Measurements from ENCODE around the gene RIN1. TPM values are rescaled to one million over a fixed set of nuclear protein-coding genes. Genes with fewer than 3 reads are reported as not detected.
"Not testable (repeated sequence)": the region's sequence is repeated elsewhere in the genome, so short reads cannot be mapped to it uniquely, and the experiment has no call there.

Gene RIN1
- polyA plus RNA-seq, 4 donors = 1.8 to 3.7 (median 2.9) TPM

DNA sequence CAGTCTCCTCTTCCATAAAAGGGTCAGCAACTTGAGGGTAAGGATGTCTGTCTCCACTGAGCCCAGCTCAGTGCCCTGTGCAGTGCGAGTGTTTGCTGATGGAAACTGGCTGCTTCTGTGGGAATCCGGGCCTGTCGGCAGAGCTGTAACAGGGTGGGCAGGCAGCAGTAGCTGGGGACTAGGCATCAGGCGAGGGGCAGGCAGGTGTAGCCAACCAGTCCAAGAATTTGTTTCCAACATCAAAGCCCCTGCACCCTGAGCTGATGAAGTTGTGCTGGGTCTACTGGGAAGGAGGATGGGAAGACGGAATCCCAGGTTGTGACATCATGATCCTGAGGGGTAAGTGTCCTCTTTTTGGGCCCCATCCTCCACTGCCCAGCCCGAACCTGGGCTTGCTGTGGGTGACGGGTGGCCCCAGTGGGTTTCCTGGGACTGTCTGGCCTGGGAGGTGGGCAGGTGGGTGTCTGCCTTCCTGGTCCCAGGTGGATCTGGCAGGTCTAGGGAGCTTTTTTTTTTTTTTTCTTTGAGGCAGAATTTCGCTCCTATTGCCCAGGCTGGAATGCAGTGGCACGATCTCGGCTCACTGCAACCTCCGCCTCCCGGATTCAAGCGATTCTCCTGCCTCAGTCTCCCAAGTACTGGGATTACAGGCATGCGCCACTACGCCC lies 24.3 kb upstream of the RIN1 start:
- no peak for DNase-seq (ENCODE audit: low read depth in 4 of 4, low spot score in 2 of 4)

DNA sequence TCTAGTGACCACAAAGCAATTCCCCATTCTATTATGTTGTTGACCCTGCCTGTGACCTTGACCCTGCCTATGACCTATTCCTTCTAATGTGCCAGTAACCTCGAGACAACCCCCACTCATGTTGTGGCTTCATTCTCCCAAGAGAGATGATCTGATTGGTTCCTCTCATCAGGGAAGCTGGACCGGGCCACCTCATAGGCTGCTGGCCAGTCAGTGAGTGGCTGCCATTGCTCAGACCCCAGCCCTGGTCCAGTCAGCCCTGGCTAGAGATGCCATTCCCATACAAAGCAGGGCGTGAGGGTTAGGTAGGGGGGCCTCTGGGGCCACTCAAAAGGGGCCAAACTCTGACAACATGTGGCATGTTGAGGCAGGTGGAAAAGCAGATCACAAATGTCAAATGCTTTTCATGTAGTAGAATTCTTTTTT lies 23.4 kb upstream of the RIN1 start:
- DNase-seq (ENCODE audit: low read depth in 4 of 4, low spot score in 2 of 4) = no peak

DNA sequence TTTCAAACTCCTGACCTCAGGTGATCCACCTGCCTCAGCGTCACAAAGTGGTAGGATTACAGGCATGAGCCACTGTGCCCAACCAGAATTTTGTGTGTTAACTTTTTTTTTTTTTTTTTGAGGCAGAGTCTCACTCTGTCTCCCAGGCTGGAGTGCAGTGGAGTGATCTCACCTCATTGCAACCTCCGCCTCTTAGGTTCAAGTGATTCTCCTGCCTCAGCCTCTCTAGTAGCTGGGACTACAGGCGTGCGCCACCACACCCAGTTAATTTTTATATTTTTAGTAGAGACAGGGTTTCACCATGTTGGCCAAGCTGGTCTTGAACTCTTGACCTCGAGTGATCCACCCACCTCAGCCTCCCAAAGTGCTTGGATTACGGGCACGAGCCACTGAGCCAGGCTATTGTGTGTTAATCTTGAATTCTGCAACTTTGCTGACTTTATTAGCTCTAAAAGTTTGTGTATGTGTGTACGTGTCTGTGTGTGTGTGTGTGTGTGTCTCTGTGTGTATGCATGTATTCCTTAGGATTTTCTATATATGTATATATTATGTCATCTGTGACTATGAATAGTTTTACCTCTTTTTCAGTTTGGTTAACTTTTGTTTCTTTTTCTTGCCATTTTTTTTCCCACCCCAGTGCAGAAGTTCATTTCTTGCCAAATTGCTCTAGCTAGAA lies 14.5 kb upstream of the RIN1 start:
- DNase-seq (ENCODE audit: low read depth in 4 of 4, low spot score in 2 of 4) = not testable (repeated sequence)

DNA sequence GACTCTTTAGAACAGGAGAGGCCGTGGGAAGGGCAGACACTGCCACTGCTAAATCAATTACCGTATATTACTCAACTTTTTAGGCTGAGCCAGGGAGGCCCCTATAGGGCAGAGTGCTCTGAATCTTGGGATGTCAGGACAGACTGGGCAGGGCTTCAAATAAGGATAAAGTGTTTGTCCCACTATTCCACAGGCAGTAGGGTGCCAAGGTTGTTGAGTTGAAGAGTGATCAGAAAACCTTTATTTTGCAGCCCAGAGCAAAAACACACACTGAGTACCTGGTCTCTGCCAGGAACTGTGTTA lies 12.8 kb upstream of the RIN1 start:
- no peak for DNase-seq (ENCODE audit: low read depth in 4 of 4, low spot score in 2 of 4)

DNA sequence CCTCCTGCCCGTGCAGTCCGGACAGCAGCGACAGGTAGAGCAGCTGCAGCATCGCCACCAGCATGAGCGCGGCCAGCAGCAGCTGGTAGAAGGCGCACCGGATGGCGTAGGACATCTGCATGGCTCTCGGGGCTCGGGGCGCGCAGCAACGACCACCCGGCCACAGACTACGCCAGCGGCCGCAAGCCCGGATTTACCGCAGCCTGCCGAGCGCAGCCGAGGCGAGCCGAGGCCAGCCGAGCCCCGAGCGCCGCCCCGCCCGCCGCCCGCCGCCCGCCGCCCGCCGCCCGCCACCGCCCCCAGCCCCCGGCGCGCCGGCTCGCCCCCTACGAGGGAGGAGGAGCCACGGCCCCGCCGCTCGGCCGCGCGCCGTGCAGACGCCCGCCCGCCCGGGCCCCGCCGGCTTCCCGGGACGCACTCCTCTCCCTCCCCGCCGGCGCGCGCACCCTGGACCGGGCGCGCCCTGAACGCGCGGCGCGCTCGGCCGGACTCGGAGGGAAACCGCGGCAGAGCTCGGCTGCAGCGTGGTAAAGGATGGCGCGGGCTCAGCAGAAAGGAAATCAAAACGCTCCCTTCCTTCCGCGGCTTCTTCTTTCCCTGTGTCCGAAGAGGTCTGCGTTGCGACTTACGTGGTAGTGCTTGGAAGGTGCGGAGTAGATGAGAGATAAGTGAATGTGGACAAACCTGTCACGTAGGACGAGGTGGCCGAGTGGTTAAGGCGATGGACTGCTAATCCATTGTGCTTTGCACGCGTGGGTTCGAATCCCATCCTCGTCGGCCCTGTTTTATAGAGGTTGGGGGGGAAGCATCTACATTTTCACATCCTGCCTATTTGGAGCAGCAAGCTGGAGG lies 11.4 kb upstream of the RIN1 start, which contains the start of gene B4GAT1:
TSS of gene B4GAT1 (minus strand) at position 205 of the 852 bp plus-strand sequence. CDS start at position 121, 84 bp downstream.
- peak in 3 of 4 donors; percentile 86 to 94 (median 90) for DNase-seq (ENCODE audit: low read depth in 4 of 4, low spot score in 2 of 4)

DNA sequence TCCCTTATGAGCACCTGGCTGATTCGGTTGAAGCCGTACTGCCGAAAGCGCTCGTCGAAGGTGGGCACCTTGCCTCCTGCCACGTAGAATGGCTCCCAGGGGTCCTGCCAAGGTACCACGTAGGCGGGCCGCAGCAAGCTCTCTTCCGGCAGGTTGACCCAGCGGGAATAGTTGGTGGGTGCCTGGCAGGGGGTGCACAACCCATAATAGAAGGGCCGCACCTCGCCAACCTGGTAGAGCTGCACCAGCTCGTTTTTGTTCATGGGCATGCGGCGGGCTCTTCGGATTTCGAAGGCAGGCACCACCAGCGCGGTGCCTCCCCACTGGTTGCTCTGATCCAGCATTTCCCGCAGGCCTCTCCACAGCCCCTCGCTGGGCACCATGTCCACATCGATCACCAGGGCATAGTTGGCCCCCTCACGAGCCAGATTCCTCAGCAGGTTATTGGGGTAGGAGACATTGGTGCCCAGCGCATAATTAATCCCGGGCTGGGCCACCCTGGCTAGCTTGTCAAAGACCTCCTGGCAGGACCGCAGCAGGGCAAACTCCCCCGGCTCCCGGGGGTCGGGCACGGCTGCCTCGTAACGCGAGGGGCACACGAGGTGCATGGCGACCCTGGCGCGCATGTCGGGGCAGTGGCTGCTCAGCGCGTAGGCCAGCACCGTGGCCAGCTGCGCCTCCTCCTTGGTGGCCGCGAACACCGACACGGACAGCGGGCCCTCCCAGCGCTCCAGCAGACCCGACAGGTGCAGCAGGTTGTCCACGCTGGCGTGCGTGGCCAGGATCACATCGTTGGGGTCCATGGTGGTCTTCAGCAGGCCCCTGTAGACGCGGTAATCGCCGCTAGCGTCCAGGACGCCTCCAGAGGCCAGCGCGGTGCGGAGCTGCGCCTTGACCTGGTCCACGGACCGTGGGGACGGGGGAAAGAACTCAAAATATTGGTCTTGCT lies 10.5 kb upstream of the RIN1 start:
- no peak for DNase-seq (ENCODE audit: low read depth in 4 of 4, low spot score in 2 of 4)

DNA sequence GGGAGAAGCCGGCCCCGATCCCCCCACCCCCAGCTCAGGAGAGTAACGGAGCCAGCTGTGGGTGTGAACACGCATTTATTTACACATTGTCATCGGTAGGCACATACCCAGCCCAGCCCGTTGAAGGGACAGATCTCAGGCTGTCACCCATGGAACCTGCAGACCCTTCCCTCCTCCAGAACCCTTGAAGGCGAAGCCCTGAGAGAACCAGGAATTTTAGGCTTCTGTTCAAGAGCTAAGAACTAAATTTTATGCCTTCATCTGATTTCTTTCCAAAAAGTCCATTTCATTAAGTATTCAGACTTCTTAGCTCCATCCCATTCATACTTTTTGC lies 9.0 kb upstream of the RIN1 start:
- no peak for DNase-seq (ENCODE audit: low read depth in 4 of 4, low spot score in 2 of 4)

DNA sequence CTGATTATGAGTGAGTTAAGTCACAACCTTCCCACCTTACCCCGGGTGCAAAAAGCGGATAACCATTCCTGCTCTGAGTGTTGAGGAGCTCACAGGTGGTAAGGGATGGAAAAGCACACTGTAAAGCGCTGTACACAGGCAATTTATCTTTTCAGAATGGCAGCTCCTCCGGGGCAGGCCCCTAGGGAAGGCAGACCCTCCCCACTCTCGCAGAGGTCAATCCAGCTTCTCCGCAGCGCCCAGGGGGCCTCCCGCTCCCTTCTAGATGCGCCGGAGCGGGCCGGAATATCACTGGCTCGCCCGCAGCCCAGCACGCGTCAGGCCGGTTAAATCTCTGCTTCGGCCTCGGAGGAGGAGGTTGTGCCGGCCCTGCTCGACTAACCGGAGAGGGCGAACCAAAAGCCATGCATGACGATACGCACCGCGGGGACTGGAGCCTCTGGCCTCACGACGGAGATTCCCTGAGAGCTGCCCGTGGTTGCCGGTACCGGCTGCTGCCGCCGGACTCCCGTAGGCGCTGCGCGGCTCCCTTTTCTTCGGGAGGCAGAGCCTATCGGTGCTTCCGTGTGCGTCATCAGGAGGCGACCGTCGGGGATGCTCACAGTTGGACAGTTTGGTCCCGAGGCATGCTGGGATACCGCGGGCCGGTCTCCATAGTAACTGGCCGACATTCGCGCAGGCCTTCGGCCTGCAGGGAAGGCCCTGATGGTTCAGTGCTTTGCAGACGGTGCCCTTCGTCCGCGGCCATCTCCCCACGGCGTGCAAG lies 8.5 kb upstream of the RIN1 start, which contains the start of gene BRMS1:
TSS of gene BRMS1 (minus strand) at position 555 of the 766 bp plus-strand sequence. CDS start 2,870 bp downstream, outside the sequence.
- DNase-seq (ENCODE audit: low read depth in 4 of 4, low spot score in 2 of 4) = peak; percentile 86 to 97 (median 90)

DNA sequence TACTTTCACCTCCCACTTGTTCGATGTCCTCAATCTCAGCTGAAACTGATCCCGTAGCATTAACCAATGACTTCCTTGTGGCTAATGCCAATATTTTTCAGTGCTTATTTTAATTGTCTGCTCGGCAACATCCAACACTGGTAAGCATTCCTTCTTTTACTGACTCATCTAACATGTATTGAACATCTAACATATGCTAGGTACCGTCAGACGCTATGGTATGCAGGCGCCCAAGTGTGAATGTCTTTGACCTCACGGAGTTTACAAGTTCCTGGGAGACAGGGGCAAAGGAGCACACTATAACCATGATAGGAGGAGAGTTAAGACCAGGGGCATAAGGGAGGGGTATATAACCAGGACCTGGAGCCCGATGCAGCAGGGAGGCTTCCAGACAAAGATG lies 6.9 kb upstream of the RIN1 start:
- no peak for DNase-seq (ENCODE audit: low read depth in 4 of 4, low spot score in 2 of 4)

DNA sequence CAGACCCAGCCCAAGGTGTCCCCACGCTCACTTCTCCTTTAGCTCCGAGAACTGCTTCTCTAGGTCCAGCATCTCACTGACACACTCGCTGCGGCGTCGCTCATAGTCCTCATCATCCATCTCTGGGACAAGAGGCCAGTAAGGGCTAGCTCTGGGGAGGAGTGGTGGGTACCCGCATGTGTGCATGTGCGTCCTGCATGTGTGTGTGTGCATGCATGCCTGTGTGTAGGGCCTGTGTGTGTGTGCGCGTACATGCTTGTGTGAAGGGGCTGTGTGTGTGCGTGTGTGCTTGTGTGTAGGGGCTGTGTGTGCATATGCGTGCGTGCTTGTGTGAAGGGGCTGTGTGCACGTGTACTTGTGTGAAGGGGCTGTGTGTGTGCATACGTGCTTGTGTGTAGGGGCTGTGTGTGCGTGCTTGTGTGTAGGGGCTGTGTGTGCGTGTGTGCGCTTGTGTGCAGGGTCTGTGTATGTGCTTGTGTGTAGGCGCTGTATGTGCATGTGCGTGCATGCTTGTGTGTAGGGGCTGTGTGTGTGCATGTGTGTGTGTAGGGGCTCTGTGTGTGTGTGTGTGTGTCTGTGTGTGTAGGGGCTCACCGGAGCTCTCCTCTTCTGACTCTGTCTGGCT lies 5.4 kb upstream of the RIN1 start:
- no peak for DNase-seq (ENCODE audit: low read depth in 4 of 4, low spot score in 2 of 4)

DNA sequence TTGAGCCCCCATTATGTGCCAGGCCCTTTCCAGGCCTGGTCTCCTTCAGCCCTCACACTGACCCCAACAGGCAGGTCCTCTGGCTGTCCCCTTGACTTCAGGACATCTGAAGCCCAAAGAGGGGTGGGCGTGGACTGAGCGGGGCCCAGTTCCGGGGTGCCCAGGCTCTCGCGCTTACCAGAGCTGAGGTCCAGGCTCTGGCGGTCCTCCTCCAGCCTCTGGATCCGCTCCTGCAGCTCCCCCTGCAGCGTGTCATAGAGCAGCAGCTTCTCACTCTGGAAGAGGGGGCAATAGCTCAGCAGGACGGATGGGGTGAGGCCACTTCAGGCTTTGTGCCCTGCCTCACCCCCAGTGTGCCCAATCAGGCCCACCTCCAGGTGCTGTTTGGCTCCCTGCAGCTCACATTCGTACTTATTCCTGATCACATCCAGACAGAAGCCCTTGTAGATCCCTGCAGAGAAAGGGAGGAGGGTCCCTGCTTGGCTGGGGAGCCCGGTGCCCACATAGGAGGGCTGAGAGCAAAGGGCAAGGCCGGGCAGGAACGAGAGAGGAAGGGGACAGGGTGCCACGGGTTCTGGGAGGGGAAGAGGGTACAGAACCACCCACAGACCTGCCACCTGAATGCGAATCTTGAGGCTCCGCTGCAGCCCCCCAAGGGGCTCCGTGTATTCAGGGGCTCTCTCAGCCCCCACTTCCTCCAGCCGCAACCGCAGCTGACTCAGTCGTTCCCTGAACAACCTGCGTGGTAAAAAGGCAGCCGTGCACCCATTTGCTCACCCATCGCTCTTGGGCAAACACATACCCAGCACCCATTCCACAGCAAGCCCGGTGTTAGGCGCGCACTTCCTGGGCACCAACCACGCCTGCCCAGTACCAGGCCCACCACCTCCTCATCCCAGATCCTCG lies 4.6 kb upstream of the RIN1 start:
- DNase-seq (ENCODE audit: low read depth in 4 of 4, low spot score in 2 of 4) = no peak

DNA sequence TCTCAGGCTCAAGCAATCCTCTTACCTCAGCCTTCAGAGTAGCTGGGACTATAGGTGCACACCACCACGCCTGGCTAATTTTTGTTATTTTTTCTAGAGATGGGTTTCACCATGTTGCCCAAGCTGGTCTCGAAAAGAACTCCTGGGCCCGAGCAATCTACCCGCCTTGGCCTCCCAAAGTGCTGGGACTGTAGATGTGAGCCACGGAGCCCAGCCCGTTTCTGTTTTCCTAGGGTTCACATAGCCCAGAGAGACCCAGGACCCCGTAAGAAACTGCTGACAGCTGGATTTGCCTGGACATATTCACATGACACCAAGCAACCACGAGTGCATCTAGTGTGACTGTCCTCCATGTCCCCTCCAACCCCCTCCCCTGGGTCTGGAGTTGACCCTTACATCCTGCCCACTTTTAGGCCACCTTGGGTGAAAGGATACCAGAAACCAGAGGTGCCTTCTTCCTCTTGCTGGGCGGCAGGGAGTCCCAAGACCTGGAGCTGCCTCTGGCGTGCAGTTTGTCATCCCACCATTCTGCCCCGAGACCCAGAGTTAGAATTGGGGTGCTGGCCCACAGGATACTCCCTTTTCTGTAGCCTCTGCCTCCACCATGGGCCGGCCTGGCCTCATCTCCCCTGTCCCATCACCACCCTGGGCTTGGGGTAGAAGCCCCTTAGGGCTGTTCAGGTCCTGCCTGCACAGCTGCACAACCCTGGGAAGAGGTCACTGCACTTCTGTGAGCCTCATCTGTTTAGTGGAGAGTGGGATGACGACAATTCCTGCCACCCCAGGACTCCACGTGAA lies 3.7 kb upstream of the RIN1 start:
- no peak for DNase-seq (ENCODE audit: low read depth in 4 of 4, low spot score in 2 of 4)

DNA sequence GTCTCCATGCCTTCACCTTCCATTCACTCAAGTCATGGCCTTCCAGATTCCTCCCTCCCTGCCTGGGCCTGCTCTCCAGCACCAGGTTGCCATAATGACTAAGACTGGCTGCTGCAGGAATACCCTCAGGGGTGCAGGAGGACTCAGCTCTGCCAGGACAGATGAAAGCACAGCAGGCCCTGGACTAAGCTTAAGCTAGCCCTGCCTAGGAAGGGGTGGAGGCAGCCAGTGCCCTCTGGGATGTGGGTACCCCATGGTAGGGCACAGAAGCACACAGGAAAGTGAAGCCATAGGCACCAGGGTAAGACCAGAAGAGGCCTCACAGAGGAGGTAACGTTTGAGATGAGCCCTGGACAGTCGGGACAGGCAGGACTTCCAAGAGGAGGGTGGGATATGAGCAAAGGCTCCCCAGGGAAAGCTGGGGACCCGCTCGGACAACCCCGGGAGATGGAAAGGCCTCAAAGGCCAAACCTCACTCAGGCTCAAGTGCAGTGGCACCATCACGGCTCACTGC lies 3.0 kb upstream of the RIN1 start:
- DNase-seq (ENCODE audit: low read depth in 4 of 4, low spot score in 2 of 4) = no peak

DNA sequence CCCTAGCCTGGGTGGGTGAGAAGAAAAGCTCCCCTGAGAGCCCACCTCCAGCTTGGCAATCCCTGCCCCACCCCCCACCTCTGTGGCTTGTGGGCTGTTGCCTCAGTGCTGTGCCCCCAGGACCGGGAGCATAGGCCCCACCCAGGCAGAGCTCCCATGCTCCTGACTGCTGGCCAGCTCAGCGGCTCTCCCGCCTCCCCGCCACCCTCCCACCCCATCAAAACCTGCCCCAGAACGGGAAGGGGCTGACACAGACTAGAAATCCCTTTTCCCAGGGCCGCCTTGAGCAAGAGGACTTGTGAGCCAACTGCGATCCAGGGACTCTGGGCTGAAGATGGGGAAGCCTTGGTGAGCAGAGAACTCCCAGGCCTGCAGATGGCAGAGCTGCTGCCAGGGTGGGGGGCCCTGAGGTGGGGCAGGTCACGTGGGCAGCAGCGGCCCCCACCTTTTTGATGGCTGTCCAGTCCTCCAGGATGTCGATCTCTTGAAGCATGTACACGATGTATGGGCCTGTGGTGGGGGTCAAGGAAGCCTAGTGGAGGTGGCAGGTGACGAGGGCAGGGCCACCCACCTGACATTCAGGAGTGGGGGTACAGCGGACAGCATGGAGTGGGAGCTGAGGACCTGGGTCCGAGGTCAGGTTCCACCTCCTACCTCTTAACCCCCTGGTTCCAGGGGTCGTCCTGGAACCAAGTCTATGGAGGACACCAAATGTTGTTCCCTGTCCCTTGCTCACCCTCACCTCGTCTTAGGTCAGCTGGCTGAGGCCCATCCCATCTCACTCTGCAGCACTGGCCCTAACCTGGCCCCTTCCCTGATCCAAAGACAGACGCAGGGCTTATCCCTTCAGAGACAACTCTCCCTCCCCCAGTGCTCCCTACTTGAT lies 2.3 kb upstream of the RIN1 start:
- no peak for DNase-seq (ENCODE audit: low read depth in 4 of 4, low spot score in 2 of 4)

DNA sequence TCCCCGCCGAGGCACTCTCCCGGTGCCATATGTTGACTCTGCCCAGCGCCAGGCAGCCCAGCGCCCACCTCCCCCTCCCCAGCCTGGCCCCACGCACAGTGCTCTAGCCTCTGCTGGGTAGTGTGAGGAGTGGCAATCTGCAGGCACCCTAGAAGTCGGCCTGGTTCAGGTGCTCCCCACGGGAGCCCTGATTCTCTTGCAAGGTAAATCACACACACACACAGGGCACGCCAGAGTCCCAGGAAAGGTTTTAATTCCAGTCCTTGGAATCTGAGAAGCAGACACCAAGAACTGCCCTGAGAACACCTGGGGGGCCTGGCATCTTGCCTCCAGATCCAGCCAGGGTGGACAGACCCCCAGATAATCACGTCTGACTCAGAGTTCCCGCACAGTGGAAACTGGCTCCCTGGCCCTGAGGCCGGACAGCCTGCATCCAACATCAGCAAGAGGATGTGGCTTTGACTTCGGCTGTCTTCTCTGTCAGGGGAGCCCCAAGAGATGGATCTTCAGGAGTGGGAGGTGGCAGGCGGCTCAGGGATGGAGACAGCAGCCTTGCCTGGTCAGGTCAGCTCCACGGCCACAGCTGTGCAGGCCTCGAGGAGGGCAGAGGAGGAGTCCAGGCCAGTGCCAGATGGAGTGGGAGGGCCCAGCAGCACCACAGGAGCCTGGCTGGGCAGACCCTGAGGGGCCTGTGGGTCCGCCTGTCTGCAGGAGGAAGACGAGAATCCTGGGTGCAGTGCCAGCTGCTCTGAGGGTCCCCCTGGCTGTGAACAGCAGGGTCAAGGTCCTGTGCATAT lies 1.1 kb upstream of the RIN1 start:
- no peak for DNase-seq (ENCODE audit: low read depth in 4 of 4, low spot score in 2 of 4)

Measured in left renal cortex interstitium (tissue), 4 donors.